Fibroblast of skin of abdomen (primary cell): Measurements from ENCODE around the gene C2.
A peak's percentile ranks its signal among the peaks of the same experiment; 100 is the strongest.
"Not testable (repeated sequence)": the region's sequence is repeated elsewhere in the genome, so short reads cannot be mapped to it uniquely, and the experiment has no call there.

ENCODE experiments used
- DNase-seq: peaks from one replicate; pipeline ENCODE4 v3.0.0-alpha.2; 2013

C2 gene

DNA sequence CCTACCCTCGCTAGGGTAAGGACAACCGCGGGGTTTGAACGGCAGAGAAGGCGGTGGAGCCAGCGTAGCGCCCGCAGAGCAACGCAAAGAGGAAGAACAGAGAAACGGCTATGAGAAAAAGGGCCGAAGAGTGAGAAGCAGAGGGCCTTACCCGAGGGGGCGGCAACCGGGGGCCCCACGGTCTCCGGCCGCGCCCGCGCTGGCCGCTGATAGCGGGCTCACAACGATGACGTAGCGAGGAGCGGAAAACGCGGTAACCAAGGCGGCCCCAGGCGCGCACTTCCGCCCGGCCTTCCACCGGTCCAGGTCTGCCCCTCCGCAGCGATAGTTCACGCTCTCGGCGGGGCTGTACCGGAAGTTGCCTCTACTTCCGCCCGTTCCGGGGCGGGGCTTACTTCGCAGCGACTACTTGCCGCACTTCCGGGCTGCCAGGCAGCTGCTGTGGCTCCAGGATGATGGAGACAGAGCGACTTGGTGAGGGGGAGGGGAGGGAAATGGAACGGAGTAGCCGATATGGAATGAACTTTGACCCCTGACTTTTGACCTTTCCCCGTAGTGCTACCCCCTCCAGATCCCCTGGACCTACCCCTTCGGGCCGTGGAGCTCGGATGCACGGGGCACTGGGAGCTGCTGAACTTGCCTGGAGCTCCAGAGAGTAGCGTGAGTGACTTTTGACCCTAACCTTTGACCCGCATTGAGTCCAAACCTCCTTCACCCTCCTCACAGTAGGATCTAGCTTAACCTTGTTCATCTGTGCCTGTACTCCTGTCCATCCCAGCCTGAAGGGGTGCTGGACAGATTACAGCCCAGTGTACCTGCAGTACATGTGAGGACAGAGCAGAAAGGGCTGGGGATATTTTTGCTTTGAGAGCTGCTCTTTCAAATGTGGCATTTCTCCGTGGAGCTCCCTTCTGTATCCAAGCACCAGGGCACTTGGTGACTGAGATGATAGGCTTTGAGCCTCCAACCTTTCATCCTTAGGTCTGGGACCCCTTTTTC, 31.5 kb downstream of the C2 start, which contains the start of the genes NELFE and SKIC2:
TSS of gene NELFE (minus strand) at position 231 of the 999 bp plus-strand sequence. CDS start 525 bp downstream, outside the sequence.
TSS of gene SKIC2 (plus strand) at position 435 of the 999 bp plus-strand sequence. CDS start at position 453, 18 bp downstream.
- peak; percentile 99 for DNase-seq

DNA sequence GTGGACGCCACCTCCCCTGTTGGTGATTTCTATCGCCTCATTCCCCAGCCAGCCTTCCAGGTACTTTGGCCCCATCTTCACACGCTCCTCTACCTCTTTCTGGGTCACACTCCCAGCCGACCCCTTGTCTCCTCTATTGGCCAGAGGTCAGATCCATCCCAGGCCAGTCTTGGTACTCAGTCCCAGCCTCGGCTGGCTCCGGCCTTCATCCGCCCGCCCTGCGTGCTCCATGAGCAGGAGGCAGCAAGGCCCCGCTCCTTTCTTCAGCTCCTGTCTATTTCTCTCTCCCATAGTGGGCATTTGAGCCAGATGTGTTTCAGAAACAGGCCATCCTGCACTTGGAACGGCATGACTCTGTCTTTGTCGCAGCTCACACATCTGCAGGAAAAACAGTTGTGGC, 34.1 kb downstream of the C2 start:
- no peak for DNase-seq

DNA sequence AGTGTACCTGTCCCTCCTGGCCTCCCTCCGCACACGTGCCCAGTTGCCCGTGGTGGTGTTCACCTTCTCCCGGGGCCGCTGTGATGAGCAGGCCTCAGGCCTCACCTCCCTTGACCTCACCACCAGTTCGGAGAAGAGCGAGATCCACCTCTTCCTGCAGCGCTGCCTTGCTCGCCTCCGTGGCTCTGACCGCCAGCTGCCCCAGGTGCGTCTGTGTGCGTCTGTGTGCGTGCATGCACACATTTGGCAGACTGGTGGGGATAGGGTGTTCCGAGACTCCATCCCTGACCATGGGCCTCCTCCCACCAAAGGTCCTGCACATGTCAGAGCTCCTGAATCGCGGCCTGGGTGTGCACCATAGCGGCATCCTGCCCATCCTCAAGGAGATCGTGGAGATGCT, 36.4 kb downstream of the C2 start:
- no peak for DNase-seq

DNA sequence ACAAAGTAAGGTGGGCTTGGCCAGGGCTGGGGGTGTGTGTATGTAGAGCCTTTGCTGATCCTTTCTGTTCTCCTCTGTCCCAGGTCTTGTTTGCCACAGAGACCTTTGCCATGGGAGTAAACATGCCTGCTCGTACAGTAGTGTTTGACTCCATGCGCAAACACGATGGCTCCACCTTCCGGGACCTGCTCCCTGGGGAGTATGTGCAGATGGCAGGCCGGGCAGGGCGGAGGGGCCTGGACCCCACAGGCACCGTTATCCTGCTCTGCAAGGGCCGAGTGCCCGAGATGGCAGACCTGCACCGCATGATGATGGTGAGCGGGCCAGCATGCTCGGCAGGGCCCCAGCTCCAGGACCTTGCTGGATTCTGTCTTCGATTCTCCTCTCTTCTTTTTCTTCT, 38.2 kb downstream of the C2 start:
- DNase-seq, result no peak

DNA sequence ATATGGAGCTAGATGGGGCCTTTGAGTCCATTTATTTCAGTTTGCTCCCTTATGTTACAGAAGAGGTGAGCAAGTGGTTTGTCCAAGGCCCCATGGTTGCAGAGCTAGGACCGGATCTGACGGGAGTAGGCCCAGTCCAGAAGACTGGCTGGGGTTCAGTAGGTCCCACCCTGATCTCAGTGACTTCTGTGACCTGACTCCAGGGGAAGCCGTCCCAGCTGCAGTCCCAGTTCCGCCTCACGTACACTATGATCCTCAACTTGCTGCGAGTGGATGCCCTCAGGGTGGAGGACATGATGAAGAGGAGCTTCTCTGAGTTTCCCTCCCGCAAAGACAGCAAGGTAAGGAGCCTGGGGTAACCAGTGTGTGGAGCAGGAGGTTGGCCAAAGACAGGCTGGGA, 39.0 kb downstream of the C2 start:
- DNase-seq, result no peak

DNA sequence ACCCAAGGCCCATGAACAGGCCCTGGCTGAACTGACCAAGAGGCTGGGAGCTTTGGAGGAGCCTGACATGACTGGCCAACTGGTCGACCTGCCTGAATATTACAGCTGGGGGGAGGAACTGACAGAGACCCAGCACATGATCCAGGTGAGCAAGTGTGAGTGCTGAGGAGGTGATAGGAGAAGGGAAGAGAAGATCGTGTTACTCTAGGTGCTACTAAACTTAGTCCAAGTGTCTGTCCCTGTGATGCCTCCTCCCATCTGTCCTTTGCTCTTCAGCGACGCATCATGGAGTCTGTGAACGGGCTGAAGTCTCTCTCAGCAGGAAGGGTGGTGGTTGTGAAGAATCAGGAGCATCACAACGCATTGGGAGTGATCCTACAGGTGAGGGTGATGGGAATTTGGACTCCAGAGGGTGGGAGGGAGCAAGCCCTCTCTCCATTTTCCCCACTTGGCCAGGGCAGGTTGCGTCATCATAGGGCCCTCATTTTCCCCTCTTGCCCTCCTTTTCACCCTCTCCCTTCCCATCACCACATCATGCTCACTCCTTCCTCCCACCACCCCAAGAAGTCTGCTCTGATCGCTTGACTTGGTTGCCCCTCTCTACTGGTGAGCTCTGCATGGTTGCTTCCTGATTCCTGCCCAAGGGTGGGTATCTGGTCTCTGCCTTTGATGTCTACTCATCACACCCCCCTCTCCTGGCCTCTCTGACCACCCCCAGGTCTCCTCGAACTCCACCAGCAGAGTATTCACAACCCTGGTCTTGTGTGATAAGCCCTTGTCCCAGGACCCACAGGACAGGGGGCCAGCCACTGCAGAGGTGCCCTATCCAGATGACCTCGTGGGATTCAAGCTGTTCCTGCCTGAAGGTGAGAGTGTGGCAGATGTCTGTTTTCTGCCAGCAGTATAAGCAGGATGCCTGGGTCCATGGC, 39.7 kb downstream of the C2 start:
- no peak for DNase-seq

DNA sequence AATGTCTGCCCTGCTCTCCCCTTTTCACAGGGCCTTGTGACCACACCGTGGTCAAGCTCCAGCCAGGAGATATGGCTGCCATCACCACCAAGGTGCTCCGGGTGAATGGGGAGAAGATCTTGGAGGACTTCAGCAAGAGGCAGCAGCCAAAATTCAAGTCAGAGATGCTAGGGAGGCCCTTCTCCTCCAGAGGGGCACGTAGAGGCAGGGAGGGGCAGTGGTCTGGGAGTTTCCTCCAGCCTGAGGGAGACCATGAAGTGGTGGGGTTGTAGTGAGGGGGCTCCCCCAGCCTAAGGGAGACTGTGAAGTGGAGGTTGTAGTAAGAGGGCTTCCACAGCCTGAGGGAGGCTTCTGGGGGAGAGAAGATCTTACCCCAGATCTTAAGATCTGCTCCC, 40.4 kb downstream of the C2 start:
- DNase-seq, result no peak

DNA sequence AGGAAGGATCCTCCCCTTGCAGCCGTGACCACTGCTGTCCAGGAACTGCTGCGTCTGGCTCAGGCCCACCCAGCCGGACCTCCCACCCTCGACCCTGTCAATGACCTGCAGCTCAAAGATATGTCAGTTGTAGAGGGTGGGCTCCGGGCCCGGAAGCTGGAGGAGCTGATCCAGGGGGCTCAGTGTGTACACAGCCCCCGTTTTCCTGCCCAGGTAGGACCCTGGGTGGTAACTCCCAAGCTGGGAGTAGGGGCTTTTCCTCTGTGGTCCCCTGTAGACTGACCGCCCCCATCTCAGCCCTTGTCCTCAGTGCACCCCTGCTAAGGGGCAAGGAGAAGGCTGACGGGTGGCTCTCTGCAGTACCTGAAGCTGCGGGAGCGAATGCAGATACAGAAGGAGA, 40.8 kb downstream of the C2 start:
- DNase-seq, result no peak

DNA sequence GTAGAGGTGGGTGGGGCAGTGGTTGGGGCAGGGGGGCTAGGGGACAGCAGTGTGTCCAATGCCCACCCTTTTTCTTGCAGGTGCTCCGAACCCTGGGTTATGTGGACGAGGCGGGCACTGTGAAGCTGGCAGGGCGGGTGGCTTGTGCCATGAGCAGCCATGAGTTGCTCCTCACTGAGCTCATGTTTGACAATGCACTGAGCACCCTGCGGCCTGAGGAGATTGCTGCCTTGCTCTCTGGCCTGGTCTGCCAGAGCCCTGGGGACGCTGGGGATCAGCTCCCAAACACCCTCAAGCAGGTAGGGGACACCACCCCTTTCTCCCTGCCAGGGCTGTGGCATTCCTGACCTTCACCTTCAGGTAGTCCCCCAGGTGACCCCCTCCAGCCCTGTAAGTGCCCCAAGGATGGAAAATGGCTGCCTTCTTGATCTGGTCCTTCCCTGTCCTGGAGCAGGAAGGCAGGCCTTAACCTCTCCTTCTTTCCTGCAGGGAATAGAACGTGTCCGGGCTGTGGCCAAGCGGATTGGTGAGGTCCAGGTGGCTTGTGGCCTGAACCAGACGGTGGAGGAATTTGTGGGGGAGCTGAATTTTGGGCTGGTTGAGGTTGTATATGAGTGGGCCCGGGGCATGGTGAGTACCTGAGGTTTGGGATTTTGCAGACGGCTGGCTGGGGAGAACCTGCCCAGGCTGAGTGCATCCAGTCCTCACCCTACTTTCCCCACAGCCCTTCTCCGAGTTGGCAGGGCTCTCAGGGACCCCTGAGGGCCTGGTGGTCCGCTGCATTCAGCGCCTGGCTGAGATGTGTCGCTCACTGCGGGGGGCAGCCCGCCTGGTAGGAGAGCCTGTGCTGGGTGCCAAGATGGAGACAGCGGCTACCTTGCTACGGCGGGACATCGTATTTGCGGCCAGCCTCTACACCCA, 41.5 kb downstream of the C2 start:
- no peak for DNase-seq

DNA sequence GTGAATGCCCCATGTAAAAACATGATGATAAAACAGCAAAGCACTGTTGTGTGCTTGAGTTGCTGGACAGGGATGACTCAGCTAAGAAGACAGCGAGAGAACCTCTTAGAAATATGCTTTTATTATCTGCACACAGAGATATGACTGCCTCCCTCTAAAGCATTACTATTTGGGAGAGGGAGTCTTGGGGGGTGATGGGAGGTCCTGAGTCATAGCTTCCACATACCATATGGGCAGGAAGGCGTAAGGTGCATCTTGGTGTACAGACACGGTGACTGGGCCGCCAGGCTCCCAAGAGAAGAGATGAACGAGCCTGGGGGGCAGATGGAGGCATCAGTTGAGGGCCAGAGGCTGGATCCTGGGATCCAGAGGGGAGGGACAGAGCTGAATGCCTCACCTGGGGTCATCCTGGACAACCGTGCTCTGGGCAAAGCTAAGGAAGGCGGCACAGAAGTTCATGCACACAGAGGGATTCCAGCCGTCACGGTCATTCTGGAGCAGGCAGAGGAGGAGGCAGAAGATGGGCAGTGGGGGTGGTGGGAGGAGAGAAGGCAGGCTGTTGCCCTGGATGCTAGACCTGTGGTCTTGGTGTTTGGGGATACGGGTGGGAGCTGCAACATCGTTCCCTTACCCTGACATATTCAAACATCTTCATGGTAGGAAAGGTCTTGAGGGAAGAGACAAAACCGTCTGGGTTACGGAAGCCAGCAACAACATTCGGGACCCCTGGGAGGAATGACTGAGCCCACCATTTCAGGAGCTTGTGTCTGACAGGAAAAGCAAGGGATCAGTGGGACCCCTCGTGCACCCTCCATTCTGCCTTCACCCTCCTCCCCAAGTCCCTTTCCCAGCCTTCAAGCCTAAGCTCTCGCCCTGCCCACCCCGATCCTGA, 42.4 kb downstream of the C2 start:
- no peak for DNase-seq

DNA sequence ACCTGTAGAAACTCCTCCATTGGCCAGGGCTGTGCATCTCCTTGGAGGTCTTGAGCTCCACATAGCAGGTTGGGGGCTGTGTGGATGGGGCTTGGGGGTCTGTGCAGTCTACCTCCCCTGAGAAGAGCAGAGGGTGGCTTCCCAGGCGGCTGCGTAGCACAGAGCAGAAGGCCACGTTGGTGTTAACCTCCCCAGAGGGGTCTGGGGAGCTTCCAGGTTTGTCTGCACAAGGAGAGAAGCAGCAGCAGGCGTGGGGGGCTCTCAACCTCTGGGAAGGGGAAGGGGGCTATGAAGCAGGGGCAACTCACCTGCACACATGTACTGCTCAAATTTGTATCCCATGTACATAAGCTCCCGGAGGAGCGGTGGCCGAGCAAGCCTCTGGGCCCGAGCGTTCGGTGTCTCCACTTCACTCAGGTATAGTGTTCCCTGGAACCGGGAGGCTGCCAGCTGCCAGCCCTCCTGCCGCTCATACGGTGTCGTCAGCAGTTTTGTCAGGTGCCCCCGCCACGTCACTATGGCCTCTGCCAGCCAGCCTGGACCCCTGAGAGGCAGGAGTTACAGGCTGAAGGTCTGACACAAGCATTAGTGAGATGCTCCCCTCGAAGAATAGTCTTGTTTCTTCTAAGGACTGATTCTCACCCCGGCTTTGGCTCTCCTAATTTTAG, 43.2 kb downstream of the C2 start:
- DNase-seq, result no peak

DNA sequence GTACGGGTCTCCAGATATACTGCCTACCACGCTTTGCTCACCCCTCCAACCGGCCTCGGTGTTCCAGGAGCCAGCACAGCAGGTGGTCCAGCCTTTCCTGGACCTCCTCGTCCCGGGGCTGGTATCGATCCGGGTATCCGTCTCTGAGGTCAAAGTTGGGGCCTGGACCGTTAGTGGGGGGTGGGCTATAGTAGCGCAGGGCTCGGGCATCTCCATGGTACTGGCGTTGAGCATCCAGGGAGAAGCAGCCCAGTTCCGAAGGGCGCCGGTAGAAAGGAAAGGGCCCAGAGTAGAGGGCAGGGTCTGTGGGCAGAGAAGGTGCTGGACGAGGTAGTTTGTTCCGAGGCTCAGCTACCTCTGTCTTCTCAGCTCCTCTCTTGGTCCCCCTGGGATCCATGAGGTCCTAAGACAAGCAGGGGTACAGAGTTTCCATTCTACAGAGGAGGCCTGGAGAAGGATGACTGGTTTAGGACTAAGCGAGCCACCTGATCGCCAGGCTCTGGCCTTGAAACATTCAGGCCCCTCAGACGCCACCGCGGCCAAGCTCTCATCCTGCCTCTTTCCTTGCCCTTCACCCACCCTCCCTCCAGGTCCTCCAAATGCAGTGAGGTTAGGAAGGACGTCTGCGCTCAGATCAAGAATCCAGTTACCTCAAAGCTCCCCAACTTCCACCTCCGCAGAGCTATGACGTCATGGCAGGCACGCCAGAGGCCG, 43.9 kb downstream of the C2 start:
- no peak for DNase-seq

DNA sequence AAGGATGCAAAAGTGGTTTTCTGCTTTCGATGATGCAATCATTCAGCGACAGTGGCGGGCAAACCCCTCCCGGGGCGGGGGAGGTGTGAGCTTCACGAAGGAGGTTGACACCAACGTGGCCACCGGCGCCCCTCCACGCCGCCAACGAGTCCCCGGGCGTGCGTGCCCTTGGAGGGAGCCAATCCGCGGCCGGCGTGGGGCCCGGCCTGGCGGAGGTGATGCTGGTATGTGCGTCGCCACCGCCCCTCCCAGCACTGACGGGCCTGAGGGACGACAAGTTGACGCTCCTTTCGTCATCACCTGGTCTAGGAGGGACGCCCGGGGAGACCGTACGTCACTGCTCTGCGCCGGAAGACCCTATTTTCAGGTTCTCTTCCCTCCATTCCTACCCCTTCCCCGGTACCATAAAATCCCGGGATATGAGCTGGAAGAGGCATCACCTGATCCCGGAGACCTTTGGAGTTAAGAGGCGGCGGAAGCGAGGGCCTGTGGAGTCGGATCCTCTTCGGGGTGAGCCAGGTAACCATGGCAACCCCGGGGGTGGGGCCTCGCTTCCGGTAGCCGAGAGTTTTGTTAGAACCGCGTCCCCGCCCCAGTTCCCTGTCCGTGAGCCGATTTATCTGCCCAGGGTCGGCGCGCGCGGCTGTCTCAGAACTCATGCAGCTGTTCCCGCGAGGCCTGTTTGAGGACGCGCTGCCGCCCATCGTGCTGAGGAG, 44.6 kb downstream of the C2 start, which contains the start of gene DXO:
TSS of gene DXO (minus strand) at position 146 of the 716 bp plus-strand sequence. CDS start 463 bp downstream, outside the sequence.
- DNase-seq, result peak; percentile 99

DNA sequence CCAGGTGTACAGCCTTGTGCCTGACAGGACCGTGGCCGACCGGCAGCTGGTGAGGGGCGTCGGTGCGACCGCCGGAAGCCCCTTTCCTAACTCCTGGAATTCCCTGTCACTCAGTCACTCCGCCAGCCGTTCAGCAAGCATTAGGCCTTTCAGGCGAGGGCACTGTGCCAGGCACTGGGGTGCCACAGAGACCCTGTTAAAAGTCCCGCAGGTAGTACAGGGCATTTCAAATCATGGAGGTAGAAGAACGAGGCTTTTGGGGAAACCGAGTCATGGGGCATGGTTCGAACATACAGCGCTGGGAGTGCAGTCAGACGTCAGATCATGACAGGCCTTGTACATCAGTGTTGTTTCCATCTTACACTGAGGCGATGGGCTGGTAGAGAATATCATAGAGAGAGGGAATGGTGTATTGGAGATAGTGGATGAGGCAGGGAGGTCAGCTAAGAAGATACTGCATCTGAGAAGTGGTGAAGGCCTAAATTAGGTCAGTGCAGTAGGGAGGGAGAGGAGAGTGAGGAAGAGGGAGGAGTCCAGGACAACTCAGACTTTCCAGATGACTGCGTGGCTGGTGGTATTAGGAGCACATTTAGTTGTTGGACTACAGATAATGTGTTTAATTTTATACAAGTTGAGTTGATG, 45.3 kb downstream of the C2 start:
- no peak for DNase-seq

DNA sequence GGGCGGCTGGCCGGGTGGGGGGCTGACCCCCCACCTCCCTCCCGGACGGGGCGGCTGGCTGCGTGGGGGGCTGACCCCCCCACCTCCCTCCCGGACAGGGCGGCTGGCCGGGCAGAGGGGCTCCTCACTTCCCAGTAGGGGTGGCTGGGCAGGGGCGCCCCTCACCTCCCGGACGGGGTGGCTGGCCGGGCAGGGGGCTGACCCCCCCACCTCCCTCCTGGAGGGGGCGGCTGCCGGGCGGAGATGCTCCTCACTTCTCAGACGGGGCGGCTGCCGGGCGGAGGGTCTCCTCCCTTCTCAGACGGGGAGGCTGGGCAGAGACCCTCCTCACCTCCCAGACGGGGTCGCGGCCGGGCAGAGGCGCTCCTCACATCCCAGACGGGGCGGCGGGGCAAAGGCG, 48.5 kb downstream of the C2 start:
- DNase-seq, result not testable (repeated sequence)

DNA sequence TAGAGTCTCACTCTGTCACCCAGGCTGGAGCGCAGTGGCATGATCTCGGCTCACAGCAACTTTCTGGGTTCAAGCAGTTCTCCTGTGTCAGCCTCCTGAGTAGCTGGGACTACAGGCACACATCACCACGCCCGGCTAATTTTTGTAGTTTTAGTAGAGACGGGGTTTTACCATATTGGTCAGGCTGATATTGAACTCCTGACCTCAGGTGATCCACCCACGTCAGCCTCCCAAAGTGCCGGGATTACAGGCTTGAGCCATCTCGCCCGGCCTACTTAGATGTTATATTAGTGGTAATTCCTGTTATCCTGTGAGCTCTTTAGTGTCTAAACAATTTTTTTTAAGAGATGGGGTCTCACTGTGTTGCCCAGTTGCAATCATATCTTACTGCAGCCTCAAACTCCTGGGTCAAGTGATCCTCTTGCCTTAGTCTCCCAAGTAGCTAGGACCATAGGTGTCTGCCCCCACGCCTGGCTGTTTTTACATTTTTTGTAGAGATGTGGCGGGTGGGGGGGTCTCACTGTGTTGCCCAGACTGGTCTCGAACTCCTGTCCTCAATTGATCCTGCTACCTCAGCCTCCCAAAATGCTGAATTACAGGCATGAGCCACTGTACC, 50.4 kb downstream of the C2 start:
- no peak for DNase-seq

DNA sequence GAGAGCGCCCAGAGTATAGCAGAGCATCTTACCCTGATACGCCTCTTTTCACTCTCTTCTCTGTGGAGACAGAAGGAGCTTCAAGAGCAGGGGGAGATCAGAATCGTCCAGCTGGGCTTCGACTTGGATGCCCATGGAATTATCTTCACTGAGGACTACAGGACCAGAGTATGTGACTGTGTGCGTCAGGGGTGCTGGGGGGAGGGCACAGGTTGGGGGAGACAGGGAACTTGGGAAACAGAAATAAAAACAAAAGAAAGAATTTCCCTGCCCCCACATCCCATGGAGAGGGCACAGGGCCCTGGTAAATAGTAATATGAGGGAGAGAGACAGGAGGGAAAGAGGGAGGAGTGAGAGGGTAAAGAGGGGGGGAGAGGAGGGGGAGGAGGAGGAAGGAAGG, 51.3 kb downstream of the C2 start:
- no peak for DNase-seq
